ENCODE data around the gene ICE2.
"Not testable (repeated sequence)": the region's sequence is repeated elsewhere in the genome, so short reads cannot be mapped to it uniquely, and the experiment has no call there.

Gene ICE2

DNA sequence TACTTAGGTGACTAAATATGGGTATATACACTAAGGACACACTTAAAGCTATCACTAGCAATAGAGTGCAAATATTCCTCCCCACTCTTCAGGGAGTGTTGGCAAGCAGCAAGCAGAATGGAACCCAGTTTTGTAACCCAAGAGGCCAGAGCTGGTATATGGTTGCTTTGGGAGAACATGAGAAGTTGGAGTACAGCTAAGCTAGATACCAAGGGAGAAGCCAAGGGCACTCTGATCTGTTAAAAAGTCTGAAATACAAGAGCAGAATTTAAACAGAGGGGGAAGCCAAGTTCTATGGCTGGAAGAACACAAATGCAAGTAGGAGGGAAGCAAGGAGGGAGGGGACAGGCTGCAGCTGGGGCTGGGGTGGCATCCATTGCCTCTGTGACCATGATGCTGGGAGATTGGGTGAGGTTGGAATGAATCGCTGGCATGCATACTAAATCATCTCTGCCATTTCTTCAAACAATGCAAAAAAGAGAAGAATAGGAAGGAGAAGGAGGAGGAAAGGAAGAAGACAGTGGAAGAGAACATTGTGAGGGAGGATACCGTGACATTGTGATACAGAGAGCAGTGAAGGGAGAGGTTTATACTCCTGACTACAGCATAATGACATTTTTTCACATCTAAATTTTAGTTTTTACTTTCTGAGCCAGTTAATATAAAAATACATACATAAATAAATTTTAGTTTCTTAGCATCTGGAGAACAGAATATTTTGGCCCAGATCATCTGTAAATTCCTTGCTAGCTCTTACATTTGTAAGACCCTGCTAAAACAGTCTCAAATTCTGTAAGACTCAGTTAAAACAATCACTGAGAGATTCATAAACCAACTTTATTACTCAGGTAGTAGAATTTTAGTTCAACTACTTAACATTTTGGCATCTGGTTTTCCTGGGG, 72.2 kb downstream of the ICE2 start:
- DNase-seq = no peak

DNA sequence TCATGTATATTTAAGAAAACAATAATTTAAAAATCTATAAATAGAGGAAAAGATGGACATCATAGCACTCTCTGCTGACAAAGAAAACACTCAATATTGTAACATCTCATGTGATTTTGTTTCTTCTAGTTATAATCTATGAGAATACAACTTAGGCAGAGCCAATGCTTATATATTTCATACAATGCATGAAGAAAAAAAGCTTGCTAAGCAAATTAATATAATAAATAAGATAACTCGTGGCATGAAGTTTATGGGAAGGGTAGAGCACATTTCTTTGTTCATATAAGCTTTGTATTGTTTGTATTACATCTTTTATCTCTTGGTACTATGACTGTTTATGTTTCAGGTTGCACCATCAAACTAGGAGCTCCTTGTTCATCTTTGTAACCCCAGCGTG, 73.5 kb downstream of the ICE2 start:
- no peak for DNase-seq

DNA sequence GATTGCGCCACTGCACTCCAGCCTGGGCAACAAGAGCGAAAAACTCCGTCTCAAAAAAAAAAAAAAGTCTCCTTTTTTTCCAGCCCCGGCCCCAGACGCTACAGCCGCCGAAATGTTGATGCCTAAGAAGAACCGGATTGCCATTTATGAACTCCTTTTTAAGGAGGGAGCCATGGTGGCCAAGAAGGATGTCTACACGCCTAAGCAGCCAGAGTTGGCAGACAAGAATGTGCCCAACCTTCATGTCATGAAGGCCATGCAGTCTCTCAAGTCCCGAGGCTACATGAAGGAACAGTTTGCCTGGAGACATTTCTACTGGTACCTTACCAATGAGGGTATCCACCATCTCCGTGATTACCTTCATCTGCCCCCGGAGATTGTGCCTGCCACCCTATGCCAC, 74.6 kb downstream of the ICE2 start:
- not testable (repeated sequence) for DNase-seq

DNA sequence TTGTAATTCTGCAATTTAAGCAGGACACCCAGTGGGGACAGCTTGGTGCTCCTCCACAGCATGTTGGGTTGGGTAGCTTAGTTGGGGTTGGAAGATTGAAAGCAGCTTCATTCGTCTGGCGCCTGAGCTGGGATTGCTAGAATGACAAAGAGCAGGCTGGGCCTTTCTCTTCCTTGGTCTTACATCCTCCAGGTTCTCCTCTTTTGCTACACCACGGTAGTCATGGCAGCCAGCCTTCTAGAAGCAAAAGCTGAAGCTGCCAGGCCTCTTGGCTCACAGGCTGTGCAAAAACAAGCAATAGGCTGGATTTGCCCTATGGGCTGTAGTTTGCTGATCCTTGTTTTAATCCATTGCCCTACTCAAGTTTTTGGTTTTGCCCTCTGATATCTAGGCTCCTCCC, 78.0 kb downstream of the ICE2 start:
- no peak for DNase-seq

DNA sequence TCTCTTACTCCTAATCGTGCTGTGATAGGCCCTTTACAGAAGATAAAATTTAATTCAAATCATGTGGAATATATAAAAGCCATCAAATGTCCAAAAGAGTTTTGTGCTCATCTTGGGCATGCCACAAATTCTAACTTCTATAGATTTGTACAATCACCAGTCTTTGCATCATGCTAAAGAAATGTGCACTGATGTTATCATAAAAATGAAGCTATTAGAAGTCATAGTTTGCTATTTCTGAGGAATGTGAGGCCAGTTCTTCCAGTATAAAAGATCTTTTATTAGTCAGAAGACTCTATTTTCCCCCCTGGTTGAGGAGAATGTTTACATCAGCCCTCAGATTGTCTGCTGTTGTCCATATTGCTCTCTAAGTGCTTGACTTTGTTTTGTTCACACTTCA, 79.0 kb downstream of the ICE2 start:
- DNase-seq = no peak

DNA sequence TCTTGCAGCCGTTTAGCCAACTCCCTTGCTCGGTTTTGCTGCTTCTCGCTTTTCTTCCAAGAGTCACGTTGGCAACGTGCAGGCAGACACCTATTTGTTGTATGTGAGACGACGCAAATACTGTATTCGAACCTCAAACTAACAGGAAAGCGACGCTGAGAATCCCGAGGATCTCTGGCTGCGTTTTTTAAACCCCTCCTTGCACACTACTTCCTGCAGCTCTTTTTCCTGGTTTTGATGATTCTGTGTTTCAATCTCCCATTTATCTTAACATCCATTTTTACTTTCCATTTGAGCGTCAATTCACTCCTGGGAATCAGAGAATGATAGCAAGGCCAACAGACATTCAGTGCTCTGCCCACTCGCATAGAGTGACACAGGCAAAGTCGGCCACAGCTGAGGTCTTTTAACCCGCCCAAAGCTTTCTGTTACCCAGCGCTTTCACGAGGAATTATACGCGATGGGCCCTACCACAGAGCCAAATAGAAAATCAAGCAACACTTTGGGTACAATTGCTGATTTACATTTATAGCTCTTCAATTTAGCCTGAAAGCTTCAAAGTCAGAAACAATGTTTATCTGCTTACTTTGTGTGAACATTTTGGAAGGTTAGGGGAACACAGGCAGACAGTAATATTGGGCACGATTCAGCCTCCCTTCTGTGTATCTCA, 79.6 kb downstream of the ICE2 start:
- DNase-seq = no peak

DNA sequence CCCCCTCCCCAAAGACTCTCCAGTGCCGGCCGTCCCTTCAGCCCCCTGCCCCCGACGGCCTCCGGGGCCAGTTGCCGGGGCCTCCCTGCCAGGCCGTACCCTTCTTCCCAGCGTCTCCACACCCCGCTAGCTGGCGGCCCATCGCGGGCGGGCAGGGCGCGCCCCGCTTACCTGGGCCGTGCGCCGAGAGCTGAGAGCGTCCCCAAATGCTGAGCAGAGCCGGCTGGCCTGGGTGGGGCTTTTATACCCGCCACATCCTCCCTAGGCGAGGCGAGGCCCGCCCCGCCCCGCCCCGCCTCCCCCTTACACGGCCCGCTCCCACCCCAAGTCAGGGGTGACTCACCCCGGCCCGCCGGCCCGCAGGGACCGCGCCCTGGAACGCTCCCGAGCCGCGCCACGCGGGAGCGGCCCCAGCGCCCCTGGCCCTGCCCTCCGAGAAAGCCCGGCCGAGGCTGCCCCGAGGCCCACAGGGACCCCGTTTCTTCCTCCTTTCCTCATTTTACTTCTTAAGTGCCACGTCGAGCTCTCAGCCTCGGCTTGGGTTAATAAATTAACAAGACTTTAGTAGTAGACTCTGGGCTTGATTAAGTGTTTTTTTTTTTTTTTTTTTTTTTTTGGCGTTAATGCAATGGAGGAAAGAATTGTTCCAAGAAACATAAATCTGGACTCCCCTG, 81.0 kb downstream of the ICE2 start, which contains the start of gene ANXA2:
TSS of gene ANXA2 (minus strand) at position 215 of the 674 bp plus-strand sequence. CDS start 11,911 bp downstream, outside the sequence.
- DNase-seq = peak; percentile 91

DNA sequence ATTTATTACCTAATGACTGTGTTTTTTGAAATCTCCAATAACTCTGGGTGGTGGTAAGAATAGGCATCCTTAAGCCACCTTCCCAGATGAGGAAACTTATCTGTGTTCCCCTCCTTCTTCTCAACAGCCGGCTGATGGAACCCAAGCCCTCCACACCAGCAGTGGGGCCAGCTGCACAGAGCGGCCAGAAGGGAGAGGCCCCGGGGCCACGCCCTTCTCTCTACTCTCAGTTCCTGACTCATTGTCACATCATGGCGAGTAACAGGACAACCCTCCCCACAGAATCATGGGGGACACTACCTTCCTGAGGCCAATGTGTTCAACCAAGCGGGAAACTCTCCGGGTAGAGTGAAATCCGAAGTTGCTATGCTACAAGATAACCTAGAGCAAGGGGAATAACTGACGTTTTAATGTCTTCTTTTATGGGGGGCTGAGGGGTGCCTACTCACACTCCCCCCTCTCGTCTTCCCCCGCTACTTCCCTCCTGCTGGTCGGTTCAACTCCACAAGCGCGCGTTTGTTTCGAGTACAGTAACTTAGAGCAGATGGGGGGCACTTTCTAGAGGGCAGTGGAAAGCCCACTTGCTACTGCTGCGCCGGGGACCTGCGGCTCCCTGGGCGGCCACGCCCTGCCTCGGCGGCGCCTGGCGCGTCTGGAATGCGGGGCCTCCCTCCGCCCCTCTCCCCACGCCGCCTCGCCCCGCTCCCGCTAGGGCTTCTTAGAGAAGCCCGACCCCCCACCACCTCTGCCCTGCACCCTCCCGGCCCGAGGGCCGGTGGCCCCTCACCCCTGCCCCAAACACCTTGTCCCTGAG, 81.8 kb downstream of the ICE2 start:
- peak; percentile 74 for DNase-seq

DNA sequence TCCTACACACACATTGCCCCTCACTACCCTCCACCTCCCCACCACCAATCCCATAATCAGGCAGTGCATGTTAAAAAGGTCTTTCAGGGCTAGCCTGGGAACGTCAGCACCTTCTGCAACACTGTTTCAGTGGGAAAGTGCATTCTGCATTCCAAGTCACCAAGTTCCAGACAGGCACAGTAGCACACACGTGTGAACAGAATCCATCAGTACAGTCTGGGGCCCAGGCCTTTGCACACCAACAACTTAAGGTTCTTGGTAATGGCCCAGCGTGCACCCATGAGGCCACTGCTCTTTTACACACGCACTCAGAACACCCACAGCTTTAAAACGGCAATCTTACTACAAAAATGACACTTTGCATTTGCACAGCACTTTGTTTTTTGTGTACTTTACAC, 82.4 kb downstream of the ICE2 start:
- DNase-seq = no peak

DNA sequence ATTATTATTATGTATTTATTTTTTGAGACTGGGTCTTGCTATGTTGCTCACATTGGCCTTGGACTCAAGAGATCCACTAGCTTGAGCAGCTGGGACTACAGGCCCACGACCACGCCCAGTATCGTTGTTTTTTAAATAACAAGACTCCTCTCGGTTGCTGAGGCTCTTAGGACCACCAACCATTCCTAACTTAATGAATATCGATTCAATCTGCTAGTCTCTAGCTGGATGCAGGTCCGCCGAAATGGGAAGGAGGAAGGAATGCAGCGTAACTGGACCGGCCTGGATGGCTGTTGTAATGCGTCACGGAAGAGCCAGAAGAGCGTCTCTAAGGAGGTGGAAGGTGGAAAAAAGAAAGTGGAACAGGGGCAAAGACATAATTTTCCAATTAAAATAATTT, 82.8 kb downstream of the ICE2 start:
- DNase-seq = no peak

DNA sequence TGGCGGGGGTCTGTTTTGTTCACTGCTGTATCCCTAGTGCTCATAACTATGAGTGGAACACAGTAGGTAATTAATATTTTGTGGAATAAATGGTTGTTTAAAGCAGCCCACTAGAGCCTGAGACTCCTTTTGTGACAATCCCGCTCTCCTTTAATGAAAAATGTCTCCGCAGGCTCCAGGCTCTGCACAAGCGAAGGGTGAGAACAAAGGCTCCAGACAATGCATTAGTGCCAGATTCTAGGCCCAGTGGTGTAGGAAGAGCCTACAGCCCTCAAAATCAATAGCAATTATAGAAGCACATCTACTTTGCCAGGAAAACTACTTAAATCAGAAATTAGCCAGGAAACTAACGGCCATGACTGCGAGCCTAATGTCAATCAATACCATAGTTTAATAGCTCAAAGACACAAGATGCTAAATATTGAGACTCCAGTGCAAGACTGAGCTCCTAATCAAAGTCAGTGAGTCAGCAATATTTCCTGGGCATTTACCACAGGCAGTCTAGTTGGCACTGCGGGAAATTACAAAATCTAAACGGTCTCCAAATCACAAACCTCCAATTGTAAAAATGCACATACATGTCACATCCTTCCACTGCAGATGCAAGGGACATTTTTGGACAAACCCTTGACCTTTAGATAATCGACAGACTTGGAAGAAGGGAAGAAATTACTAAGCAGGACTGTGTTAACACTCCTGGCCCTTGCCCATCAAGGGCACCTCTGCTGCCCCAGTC, 83.5 kb downstream of the ICE2 start:
- DNase-seq = no peak

DNA sequence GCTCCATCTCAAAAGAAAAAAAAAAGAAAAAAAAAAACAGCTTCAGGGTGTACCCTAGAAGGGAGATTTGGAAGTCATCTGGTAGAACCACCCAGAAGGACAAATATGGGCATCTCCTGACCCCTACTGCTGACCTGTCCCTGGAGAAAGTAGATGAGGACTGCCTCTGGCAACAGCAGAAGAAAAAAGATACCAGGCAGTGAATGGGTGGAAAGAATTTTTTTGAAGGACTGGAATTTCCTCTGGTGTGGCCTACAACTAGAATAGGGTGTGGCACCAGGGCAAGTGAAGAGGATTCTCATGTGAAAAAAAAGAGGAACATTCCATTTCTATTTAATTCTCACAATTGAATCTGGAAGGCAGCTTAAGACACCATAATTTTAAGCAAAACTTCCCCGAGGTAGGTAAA, 84.2 kb downstream of the ICE2 start:
- no peak for DNase-seq

DNA sequence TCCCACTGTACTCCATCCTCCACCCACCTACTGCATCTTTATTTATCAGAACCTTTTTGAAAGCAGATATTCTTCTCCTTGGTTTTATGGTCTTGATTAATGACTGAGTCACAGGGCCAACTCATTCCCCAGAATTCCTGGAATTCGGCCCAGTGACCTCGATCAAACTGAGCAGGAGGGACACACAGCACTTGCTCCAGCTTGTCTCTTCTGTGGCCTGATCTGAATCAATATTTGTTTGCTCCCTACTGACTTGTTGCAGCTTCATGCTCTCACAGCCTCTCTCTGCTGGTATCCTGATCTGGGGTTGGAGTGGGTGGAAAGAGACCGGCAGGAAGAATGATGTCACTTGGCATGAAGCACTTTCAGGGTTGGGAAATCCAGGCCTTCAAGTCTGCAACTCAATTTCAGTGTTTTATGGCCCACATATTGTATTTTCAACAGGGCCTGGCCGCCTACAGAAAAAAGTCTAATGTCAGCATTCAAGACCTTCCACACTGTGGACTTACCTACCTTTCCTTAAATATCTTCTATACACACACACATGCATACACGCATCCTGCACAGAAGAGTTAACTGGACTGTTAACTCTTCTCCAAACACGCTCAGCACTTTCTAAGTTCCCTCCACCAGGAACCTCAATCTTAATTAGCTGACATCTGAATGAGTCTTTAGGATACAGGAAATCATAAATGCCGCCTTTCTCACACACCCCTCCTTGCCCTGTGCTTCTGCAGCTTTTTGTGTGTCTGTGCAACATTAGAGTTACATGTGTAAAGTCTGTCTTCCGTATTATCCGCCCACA, 85.8 kb downstream of the ICE2 start:
- peak; percentile 86 for DNase-seq

DNA sequence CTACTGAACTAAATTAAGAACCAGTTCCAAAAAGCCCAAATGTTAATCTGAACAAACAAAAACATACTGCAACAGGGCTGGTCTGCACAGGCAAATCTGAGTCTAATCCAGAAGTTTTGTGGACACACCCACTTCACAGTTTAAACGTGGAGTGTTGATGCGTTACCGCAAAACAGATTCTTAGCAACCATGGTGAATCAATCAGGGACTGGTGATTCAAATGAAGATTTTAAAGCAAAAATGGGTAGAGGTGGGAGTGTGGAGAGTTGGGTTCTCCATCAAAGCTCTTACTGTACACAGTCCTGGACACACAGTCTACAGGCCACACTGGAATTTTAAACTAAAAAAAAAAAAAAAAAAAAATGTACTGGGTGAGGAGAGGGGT, 86.3 kb downstream of the ICE2 start:
- peak; percentile 57 for DNase-seq

DNA sequence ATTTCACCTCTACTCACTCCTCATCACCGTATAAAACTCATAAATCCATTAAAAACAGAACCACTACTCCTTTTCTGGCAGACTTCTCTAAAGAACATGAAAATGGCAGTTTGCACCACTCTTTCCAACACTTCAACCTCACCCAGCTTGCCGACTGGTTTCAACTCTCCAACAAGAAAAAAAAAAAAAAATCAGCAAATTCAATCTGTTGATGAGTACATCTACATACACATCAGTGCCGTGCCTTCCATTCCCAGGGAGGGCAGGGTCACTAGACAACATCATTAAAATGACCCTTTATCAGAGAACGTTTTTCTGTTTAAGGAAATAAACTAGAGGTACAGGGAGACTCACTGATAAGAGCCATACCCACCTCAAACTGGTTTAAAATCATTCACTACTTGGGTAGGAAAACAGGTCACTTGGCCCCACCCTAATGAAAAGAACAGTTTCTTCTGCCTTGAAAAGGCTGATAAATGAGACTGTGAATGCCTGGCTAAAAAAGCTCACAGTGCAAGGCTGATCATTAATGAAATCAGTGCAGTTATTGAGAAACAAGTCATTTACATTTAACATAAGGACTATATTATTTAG, 87.1 kb downstream of the ICE2 start:
- no peak for DNase-seq

DNA sequence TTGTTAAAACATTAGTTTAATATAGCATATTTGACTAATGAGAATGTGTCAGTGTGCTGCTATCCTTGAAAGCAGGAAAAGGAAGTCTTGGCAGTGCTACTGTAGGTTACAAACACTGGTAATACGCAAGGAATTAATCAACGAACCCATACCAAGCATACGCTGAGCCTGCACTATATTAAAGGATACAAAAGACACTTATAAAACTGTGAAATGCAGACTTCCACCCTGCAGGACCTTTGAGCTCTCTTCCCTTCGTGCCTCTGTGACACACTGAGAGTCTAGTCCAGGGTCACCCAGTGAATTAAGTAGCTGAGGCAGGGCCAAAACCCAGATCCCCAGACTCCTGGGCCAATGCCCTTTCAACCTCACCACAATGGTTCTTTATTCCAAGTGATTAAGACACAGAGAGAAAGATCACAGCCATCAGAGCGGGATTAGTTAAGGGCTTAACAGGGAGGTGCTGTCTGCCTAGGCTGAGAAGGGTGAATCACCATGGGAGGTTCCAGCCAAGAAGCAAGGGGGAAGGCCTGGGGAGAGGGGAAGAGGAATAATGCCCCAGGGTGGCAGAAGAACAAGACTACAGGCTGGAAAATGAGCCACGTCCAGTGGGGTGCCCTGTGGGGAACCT, 88.0 kb downstream of the ICE2 start:
- no peak for DNase-seq

DNA sequence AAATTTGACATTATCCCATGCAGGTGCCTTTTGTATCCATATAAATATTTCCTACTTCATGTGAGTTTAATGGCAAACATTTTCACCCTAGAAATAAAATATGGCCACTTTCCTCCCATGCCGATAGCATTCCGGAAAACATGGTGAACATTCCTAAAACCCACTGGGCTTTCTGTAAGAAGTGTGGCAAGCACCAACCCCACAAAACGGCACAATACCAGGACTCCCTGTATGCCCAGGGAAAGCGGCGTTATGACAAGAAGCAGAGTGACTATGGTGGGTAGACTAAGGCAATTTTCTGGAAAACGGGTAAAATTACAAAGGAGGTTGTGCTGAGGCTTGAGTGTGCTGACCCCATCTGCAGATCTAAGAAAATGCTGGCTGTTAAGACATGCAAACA, 88.7 kb downstream of the ICE2 start:
- DNase-seq = no peak

DNA sequence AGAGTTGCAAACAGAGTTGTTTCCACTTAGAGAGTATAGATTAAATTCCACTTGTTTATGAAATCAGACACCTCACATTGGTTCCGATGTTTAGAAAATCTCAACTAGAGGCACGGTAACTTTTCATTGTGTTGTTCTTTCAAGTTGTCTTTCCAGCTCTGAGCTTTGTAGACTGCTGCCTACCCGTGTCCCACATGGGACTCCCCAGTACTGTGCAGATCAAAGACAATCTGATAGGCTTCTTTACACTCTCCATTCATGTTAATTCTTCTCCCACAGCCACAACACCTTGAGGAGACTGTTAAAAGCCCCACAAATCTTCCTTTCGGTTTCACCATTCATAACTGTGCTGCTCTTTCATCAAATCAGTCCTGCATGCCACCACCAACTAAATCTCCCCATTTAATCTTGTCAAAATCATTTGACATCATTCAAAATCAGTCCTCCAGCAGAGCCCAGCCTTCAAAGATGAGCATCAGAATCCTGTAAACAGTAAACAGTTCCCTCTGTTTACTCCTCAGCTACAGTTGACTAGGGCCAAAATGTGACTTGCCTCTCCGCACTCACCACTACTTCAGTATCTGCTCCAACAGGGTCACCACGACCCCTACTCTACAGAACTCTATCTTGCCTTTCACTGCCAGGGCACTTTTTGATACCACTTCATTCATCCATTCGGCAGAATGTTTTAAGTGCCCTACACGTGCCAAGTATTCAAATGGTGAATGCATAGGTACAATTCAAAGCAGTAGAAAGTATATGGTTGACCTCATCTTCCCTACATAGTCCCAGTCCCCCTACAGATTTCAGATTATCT, 89.5 kb downstream of the ICE2 start:
- no peak for DNase-seq

DNA sequence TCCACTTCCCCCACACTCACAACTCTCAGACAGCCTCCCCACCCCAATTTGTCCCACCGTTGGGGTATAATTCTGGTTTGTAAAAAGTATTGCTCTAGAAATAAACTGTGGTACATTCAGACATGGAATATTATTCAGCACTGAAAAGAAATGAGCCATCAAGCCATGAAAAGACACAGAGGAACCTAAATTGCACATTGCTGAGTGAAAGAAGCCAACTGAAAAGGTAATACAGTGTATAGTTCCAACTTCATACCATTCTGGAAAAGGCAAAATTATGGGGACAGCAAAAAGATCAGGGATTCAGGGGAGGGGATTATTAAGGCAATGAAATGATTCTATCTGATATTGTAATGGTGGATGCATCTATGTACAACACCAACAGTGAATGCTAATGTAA, 91.6 kb downstream of the ICE2 start:
- no peak for DNase-seq

Data from left hindlimb (tissue), 1 donor.